Endothelial cell (in vitro differentiated cells): Measurements from ENCODE around the gene GALM. TPM values are rescaled to one million over a fixed set of nuclear protein-coding genes. Genes with fewer than 3 reads are reported as not detected.

Experiments used
- DNase-seq: peaks from one replicate; pipeline ENCODE4 v3.0.0; 2021; ENCODE audit warnings: low spot score
- H3K27ac Mint-ChIP-seq: one replicate; pipeline ENCODE4 v1.8.0; 2021; ENCODE audit warnings: mixed read lengths, inconsistent platforms; ENCODE audit not compliant: unreplicated experiment
- H3K27me3 Mint-ChIP-seq: one replicate; pipeline ENCODE4 v1.8.0; 2021; ENCODE audit warnings: mild to moderate bottlenecking, moderate library complexity, mixed read lengths, inconsistent platforms; ENCODE audit not compliant: unreplicated experiment
- H3K36me3 Mint-ChIP-seq: one replicate; pipeline ENCODE4 v1.8.0; 2021; ENCODE audit warnings: mild to moderate bottlenecking, low read depth, mixed read lengths, inconsistent platforms; ENCODE audit not compliant: unreplicated experiment
- H3K4me1 Mint-ChIP-seq: one replicate; pipeline ENCODE4 v1.8.0; 2021; ENCODE audit warnings: mild to moderate bottlenecking, mixed read lengths, inconsistent platforms; ENCODE audit not compliant: unreplicated experiment
- H3K4me3 Mint-ChIP-seq: one replicate; pipeline ENCODE4 v1.8.0; 2021; ENCODE audit warnings: mild to moderate bottlenecking, mixed read lengths, inconsistent platforms; ENCODE audit not compliant: unreplicated experiment
- H3K9me3 Mint-ChIP-seq: one replicate; pipeline ENCODE4 v1.8.0; 2021; ENCODE audit warnings: mixed read lengths, inconsistent platforms; ENCODE audit not compliant: unreplicated experiment
- total RNA-seq: library from RNA; stranded (reverse); fragmentation: NEBNext Ultra II Directional; extraction: Animal tissue kit (Norgen Biotek cat#: 25700); gene quantifications from one replicate; pipeline ENCODE4 v1.2.1, GENCODE V29; 2021; ENCODE audit not compliant: unreplicated experiment
- TF ChIP-seq, protein P1 (sequence below): fragments of 200-600 bp; sonication (generic); IDR thresholded peaks from one replicate; pipeline ENCODE4 v1.5.0; 2021; ENCODE audit warnings: antibody characterized with exemption; ENCODE audit not compliant: unreplicated experiment

The GALM gene
- total RNA-seq, 1 donor from 2014 or later = 13.0 TPM

DNA sequence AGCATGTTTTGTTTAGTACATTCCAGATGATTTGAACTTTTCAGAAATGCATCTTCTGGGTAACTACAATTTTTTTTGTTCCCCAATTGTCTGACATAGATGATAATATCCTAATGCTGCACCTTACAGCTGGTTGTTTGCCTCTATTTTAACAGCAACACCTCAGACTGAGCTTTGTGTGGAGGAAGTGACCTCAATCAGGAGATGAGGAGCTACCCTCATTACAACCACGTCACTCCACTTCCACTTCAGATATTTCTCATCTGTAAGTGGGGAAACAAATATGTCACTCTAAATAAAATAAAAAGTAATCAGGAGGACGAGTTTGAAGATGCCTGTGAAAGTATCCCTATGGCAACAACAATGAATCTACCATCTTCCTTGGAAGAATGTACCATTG is 97.3 kb downstream of the GALM start:
- no peak overlapping the region for H3K27ac Mint-ChIP-seq
- no peaks in the 10 kb centered on the region for H3K36me3 Mint-ChIP-seq
- H3K4me1 Mint-ChIP-seq = no peaks in the 10 kb centered on the region
- DNase-seq = no peak
- TF ChIP-seq, protein P1, sequence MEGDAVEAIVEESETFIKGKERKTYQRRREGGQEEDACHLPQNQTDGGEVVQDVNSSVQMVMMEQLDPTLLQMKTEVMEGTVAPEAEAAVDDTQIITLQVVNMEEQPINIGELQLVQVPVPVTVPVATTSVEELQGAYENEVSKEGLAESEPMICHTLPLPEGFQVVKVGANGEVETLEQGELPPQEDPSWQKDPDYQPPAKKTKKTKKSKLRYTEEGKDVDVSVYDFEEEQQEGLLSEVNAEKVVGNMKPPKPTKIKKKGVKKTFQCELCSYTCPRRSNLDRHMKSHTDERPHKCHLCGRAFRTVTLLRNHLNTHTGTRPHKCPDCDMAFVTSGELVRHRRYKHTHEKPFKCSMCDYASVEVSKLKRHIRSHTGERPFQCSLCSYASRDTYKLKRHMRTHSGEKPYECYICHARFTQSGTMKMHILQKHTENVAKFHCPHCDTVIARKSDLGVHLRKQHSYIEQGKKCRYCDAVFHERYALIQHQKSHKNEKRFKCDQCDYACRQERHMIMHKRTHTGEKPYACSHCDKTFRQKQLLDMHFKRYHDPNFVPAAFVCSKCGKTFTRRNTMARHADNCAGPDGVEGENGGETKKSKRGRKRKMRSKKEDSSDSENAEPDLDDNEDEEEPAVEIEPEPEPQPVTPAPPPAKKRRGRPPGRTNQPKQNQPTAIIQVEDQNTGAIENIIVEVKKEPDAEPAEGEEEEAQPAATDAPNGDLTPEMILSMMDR = no peak
- H3K4me3 Mint-ChIP-seq = no peak overlapping the region
- H3K9me3 Mint-ChIP-seq = no peaks in the 10 kb centered on the region
- no peaks in the 10 kb centered on the region for H3K27me3 Mint-ChIP-seq

DNA sequence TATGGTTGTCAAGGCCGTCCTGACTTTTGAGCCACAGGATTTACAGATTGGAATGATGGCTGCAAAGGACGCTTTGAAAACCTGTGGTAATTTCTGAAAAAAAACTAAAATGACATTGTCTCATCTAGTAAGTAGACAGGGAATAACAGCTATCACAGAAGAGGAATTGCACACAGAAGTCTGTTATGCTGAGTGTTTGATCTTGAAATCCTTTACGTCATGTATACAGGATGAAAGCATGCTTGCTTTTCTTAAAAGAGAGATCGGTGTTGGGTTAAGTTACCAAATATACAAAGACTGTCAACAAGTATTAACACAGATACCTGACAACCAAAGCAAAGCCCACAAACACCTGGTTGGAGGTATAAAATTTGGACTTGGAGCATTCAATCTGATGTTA is 97.8 kb downstream of the GALM start:
- DNase-seq = no peak
- no peaks in the 10 kb centered on the region for H3K4me1 Mint-ChIP-seq
- H3K9me3 Mint-ChIP-seq = no peaks in the 10 kb centered on the region
- H3K36me3 Mint-ChIP-seq = no peaks in the 10 kb centered on the region
- H3K27me3 Mint-ChIP-seq = no peaks in the 10 kb centered on the region
- TF ChIP-seq, protein P1 = no peak
- H3K4me3 Mint-ChIP-seq = no peak overlapping the region
- no peak overlapping the region for H3K27ac Mint-ChIP-seq

DNA sequence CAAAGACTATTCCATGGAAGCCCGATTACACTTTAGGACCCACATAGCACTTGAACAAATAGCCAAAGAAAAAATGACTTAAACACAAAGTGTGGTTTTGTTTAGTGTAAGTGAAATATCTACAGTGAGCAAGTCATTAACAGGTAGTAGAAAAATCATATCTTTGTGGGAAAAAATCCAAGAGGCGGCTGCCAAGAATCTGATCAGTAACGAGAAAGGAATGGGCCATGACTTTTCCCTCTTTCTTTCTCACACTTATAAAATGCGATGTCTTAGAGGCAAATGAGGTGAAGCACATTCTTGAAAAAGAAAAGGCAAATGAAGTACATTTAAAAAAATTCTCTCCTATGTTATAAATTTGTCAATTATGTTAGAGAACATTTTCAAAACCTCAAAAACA is 99.2 kb downstream of the GALM start:
- no peaks in the 10 kb centered on the region for H3K36me3 Mint-ChIP-seq
- H3K4me3 Mint-ChIP-seq = no peak overlapping the region
- H3K27me3 Mint-ChIP-seq = no peaks in the 10 kb centered on the region
- H3K27ac Mint-ChIP-seq = no peak overlapping the region
- no peaks in the 10 kb centered on the region for H3K9me3 Mint-ChIP-seq
- H3K4me1 Mint-ChIP-seq = no peaks in the 10 kb centered on the region
- TF ChIP-seq, protein P1 = no peak
- no peak for DNase-seq

DNA sequence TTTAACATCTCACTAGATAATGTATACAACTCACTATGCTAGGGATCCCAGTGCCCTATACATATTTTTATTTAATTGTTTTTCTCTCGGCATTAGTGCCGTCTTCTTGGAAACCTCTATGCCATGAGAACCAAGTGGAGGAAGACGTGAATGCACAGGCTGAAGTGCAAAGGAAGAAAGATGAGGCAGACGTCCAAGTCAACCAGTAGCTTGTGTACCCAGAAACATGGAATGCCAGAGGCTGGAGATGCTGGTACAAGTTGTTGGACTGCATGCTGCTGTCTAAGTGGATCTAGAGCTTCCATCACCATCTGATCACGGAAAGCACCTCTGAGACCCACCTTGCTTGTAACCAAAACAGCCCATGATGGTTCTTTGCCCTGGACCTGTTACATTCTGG is 99.6 kb downstream of the GALM start:
- TF ChIP-seq, protein P1 = no peak
- Mint-ChIP-seq H3K9me3 (no peaks in the 10 kb centered on the region), H3K4me1 (no peaks in the 10 kb centered on the region), H3K27ac (no peak overlapping the region), H3K36me3 (no peaks in the 10 kb centered on the region), H3K4me3 (no peak overlapping the region), H3K27me3 (no peaks in the 10 kb centered on the region)
- DNase-seq = no peak

DNA sequence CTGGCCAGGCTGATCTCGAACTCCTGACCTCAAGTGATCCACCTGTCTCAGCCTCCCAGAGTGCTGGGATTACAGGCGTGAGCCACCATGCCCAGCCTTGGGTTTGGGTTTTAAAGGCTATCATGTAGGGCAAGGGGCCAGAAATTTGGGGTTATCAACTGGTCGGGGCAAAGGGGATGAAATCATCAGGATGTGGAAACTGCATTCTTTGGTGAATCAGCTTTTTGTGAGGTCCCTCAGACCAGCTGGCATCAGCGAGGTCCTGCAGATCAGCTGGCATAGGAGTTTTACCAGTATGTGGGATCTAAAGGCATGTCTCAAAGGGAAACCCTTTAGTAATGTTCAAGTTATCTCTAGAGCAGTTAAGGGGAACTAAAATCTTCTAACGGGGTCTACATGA is 105.7 kb downstream of the GALM start:
- TF ChIP-seq, protein P1 = no peak
- H3K27ac Mint-ChIP-seq = no peak overlapping the region

More for the DNA sequence above, 105.7 kb downstream of the GALM start:
- no peak for DNase-seq
- H3K4me3 Mint-ChIP-seq = no peak overlapping the region
- no peaks in the 10 kb centered on the region for H3K27me3 Mint-ChIP-seq
- no peaks in the 10 kb centered on the region for H3K4me1 Mint-ChIP-seq
- no peaks in the 10 kb centered on the region for H3K36me3 Mint-ChIP-seq
- no peaks in the 10 kb centered on the region for H3K9me3 Mint-ChIP-seq
